DOHH2 (cell line): ENCODE data around the gene TACR2.

Experiments
- EZH2phosphoT487 ChIP-seq: fragments of 200-600 bp; sonication (generic); IDR thresholded peaks from 2 replicates; pipeline ENCODE4 v1.6.1; 2017; ENCODE audit warnings: borderline replicate concordance, mild to moderate bottlenecking, antibody characterized with exemption, low read length, moderate library complexity, mixed read lengths
- TF ChIP-seq, protein P1 (sequence below): fragments of 200-600 bp; sonication (generic); IDR thresholded peaks from one replicate; pipeline ENCODE4 v1.5.1; 2014; ENCODE audit warnings: antibody characterized with exemption, mild to moderate bottlenecking, low read depth, low read length; ENCODE audit not compliant: poor library complexity, severe bottlenecking

DNA sequence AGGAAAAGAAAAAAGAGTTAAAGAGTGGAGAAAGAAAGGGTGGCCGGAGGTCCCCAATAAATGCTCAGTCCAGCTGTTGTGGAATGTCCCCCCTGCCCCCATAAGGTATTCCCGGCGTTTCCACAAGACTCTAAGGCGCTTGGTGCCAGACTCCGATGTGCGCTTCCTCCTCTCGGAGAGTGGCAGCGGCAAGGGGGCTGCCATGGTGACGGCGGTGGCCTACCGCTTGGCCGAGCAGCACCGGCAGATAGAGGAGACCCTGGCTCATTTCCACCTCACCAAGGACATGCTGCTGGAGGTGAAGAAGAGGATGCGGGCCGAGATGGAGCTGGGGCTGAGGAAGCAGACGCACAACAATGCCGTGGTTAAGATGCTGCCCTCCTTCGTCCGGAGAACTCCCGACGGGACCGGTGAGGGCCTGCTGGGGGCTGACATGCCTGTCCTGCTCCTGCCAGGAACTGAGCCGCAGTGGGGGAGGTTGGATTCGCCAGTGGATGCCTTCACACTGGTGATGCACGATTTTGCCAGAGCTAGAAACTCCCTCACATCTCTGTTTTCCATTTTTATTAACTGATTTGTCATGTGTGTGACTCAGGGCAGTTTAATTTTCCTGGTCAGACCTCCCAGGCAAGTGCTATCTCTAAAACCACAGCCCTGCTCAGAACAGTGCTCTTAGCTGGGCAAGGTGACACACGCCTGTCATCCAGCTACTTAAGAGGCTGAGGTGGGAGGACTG is 34.2 kb downstream of the TACR2 start:
- TF ChIP-seq, protein P1, sequence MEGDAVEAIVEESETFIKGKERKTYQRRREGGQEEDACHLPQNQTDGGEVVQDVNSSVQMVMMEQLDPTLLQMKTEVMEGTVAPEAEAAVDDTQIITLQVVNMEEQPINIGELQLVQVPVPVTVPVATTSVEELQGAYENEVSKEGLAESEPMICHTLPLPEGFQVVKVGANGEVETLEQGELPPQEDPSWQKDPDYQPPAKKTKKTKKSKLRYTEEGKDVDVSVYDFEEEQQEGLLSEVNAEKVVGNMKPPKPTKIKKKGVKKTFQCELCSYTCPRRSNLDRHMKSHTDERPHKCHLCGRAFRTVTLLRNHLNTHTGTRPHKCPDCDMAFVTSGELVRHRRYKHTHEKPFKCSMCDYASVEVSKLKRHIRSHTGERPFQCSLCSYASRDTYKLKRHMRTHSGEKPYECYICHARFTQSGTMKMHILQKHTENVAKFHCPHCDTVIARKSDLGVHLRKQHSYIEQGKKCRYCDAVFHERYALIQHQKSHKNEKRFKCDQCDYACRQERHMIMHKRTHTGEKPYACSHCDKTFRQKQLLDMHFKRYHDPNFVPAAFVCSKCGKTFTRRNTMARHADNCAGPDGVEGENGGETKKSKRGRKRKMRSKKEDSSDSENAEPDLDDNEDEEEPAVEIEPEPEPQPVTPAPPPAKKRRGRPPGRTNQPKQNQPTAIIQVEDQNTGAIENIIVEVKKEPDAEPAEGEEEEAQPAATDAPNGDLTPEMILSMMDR, result no peak
- TF ChIP-seq EZH2phosphoT487, result no peak
